NCI-H1694 treated with DMSO at 0.1 percent for 48 hours (cell line): Measurements from ENCODE around the gene ADAM12.

Experiments used
- DNase-seq: peaks from one replicate; lab custom pipeline; 2025; lab: John Stamatoyannopoulos, UW

Gene ADAM12

DNA sequence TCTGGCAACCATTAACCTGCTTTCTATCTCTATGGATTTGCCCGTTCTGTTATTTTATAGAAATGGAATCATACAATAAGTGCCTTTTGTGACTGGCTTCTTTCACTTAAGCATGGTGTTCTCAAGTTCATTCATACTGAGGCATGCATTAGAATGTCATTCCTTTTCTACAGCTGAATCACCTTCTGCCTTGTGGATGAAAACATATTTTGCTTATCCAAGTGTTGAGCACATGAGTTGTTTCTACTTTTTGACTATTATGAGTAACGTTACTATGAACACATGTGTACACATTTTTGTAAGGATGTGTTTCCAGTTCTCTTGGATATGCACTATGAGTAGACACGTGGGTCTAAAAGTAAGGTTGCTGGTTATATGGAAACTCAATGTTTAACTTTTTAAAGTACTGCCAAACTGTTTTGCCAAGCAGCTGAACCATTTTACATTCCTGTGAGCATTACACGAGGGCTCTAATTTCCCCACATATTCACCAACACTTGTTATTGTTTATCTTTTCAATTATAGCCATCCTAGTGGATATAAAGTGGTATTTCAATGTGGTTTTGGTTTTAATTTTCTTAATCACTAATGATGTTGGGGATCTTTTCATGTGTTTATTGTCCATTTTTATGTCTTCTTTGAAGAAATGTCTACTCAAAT, 250.6 kb downstream of the ADAM12 start:
- no peak for DNase-seq

DNA sequence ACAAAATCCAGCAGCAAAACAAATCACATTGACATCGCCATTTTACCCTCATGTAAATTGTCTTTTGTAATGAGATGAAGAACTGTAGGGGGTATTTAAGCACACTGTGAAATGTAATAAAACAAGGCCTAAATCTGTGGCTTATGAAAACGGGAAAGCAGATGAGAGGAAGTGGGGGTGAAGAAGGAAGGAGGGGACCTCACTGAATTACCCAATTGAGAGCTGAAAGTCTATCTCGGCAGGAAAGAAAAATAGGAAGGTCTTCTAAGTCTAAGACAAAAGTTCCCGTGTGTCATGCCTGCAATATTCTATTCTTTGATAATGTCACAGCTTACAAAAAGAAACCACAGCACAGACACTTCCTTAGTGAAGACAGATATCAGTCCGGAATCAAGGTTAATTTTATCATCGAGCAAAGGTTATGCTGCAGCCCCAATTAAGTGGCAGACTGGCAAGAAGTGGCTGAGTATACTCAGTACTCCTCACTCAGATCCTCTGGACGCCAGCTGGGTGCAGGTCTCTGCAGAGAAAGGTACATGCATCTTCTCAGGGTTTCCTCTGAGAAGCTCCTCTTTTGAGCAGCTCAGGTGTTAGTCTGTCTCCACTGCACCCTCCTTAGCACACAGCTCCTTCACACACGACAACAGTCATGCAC, 252.2 kb downstream of the ADAM12 start:
- no peak for DNase-seq

GRCh38 chr10:126135177-126135576, 253.1 kb downstream of the ADAM12 start:
- no peak for DNase-seq

- DNase-seq, result no peak
These were observed 254.2 kb downstream of the ADAM12 start for GRCh38 chr10:126133906-126134656.

DNA sequence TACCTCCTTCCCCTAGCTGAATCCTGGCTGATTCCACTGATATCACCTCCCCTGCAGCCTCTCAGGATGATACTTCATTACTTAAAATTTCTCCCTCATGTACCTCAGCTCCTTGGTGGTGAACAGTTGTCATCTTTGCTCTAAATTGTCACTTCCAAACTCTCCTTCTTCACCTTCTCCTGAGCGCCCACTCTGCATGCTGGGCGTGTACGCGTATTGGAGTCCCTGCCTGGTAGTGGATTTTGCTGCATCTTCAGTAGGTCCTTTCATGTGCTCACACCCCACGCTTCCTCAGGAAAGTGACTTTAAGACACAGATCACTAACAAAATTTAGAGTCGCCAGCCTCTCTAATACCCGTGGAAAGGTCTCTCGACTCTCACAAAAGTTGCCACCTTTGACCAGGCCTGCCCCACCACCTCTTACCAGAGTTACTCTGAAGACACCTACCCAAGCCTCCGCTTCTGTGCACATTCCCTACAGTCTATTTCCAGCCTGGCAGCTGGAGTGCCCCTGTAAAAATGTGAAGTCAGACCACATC, 255.1 kb downstream of the ADAM12 start:
- DNase-seq, result no peak

- DNase-seq, result no peak
These were observed 256.9 kb downstream of the ADAM12 start for GRCh38 chr10:126131341-126131740.

DNA sequence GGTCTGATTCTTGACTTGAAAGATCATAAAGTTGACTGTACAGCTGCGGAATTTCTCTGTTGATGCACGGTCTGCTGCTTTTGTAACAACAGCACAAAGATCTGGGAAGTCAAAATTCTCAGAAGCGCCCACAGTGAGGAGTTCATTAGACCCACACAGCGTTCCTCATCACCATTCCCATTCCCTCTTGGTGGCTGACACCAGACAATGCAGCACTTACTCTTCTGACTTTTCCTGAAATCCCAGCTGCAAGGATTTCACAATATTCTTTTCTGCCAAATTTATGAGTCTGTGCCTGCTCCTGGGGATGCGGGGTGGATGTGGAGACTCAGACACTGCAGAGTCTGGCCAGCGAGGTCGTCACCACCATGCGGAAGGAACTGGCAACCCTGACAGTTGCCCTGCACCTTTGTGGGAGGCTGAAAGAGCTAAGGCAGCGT, 258.0 kb downstream of the ADAM12 start:
- no peak for DNase-seq

DNA sequence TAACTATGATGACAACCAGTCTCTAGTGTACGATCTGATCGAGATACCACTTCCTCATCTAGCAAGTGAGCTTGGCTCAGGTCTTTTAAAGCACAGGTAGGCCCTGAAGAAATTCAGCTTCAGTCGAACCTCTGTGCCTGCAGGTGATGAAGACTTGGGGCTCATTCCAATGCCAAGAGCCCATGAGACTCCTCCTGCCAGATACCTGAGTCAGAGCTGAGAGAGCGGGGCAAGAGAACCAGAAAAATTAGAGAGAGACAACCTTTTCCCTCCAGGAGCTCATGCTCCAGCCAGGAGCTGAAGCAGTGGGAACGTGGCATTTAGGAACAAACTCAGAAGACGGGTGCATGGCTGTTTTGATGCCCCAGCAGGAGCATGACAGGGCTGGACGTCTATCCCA, 259.3 kb downstream of the ADAM12 start:
- no peak for DNase-seq

DNA sequence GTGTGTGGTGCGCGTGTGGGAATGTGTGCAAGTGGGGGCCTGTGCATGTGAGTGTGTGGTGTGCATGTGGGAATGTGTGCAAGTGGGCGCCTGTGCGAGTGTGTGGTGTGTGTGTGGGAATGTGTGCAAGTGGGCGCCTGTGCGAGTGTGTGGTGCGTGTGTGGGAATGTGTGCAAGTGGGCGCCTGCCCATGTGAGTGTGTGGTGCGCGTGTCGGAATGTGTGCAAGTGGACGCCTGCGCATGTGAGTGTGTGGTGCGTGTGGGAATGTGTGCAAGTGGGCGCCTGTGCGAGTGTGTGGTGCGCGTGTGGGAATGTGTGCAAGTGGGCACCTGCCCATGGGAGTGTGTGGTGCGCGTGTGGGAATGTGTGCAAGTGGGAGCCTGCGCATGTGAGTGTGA, 259.7 kb downstream of the ADAM12 start:
- DNase-seq, result no peak

DNA sequence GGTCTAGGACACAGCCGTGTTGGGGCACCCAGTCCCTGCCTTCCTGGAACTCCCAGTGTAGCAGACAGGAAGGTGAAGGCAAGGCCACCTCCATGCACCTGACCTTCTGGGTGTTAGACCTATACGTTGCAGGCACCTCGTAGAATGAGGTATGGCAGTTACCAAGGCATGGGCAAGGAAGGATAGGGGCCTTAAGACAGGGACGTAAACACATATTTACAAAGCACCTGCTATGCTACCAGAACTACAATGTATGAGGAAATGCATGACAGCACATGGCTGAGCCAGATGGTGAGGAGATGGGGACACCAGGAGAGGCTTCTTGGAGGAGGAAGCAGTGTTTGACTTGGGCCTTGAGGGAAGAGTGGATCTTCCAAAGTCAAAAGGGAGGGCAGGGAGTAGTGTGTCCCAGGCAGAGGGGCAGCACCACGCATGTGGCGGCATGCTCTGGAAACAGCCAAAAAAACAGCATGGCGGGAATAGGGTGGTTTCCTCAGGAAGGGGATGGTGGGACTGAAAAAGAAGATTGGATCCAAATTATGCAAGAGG, 260.7 kb downstream of the ADAM12 start:
- no peak for DNase-seq

DNA sequence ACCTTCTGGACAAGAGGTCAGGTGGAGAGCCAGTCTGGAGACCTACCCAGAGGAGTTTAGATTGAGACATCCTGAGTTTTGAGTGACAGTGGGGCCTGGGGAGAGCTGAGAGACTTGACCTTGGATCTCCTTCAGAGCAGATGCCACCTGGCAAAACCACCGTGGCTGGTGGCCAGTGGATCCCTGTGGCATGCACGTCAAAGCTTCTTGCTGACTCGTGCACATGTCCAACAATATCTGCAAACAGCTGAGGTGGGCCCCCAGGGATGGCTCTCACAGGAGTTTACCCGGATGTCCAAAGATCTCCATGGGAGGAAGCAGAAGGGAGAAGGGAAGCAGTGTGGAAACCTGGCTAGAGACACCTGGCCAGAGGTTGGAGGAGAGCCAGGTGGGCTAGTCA, 261.4 kb downstream of the ADAM12 start:
- no peak for DNase-seq

- DNase-seq, result no peak
These were observed 262.3 kb downstream of the ADAM12 start for GRCh38 chr10:126126023-126126422.

DNA sequence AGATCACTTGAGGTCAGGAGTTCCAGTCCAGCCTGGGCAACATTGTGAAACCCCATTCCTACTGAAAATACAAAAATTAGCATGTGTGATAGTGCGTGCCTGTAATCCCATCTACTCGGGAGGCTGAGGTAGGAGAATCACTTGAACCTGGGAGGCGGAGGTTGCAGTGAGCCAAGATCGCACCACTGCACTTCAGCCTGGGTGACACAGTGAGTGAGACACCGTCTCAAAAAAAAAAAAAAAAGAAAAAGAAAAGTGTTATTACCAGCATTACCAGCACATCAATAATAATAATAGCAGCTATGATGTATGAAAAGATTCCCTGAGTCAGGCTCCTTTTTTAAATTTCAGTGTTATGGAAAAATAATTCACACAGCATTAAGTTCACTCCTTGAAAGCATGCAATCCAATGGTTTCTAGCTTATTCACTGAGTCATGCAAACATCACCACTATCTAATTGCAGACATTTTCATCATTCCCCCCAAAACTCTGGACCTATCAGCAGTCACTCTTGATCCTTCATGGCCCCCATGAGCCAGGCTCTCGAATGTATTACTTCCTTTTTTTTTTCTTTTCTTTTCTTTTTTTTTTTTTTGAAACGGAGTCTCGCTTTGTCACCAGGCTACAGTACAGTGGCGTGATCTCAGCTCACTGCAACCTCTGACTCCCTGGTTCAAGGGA, 263.5 kb downstream of the ADAM12 start:
- DNase-seq, result no peak

DNA sequence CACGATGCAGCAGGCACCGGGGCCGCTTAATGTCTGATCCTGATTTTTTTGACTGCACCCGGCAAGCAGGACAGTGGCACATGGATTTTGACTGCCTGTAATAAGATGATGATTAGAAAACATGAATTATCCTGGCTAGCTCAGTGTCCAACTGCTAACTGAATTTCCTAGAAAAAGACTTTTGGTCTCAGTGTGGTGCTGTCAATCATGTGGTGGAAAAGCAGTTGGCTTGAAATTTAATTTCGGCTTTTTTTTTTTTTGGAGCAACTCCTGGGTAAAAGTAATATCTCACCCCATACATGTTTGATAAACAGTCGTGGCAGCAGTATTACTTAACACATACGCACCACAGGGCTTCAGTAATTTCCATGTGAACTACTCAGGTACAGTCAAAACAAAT, 264.2 kb downstream of the ADAM12 start:
- DNase-seq, result no peak

GRCh38 chr10:126123466-126123865, 264.8 kb downstream of the ADAM12 start:
- no peak for DNase-seq

- DNase-seq, result no peak
These were observed 265.4 kb downstream of the ADAM12 start for GRCh38 chr10:126122881-126123280.

DNA sequence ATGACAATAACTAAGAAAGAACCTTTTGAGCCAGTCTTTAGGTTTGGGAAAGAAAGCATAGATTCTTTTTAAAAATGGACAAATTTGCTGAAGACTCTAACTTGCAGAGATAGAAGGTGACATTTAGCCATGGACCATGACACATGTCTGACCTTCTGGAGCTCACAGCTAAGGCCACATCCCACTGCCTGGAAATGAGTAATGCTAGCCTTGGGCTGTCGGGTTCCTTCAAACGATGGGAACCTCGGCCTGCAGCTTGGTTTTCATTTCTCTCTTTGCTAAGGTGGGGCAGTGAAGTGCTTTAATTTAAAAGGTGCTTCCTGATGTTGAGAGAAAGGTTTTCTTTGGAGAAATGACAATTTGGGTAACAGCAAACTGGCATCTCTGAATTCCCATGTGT, 268.7 kb downstream of the ADAM12 start:
- DNase-seq, result no peak

- no peak for DNase-seq
These were observed 269.8 kb downstream of the ADAM12 start for GRCh38 chr10:126118476-126118875.

- DNase-seq, result no peak
These were observed 271.1 kb downstream of the ADAM12 start for GRCh38 chr10:126117196-126117595.

GRCh38 chr10:126115886-126116285, 272.4 kb downstream of the ADAM12 start:
- DNase-seq, result no peak

DNA sequence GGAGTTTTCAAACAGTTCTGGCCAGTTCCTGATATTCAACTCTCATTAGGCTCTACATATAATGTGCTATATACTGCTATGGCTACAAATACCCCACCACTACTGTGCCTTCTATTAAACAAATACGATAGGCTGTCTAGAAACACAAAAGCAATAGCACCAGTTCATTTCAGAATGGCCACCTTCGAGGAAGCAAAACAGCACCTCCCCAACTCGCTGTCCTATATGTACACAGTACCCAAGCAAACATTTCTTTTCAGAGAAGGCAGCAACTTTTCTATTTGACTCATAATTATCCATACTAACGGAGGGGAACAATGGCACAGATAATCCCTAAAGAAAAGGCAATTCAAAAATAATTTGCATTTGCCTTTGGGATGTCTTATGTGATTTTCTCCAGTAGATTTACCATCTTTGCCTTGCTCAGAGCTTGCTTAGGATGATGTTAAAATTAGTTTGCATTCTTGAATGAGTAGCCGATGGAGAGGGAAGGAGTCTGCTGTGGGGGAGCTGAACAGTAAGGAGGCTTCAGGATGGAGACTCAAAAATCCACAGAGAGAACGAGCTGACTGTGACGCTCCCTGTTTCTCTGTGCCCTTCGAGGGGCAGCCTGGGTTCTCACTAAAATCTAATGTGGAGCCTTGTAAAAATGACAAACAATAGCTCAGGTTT, 273.3 kb downstream of the ADAM12 start:
- DNase-seq, result no peak
